GM18519 (cell line): ENCODE results near the gene RLF.

ENCODE experiments used
- ATAC-seq: cut with Tn5 transposase; IDR thresholded peaks from one replicate; pipeline ENCODE4 v1.9.1; 2021; ENCODE audit warnings: mild to moderate bottlenecking, moderate library complexity; ENCODE audit not compliant: unreplicated experiment, low FRiP score

Gene RLF

DNA sequence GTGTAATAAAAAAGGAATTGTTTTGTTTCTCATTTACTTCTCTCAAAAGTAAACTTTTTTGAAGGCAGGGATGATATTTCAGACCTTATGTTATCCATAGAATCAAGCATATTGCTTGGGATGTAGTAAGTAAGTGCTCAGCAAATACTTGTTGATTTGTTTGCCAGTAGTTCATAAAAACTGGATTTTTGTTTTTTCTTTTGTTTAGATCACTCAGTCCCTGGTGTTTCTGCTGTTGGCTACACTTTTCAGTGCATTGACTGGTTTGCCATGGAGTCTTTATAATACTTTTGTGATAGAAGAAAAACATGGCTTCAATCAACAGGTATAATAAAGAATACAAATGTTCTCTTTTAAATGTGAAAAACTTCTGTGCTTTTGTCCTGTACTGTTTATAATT, 107.0 kb downstream of the RLF start:
- no peak for ATAC-seq

DNA sequence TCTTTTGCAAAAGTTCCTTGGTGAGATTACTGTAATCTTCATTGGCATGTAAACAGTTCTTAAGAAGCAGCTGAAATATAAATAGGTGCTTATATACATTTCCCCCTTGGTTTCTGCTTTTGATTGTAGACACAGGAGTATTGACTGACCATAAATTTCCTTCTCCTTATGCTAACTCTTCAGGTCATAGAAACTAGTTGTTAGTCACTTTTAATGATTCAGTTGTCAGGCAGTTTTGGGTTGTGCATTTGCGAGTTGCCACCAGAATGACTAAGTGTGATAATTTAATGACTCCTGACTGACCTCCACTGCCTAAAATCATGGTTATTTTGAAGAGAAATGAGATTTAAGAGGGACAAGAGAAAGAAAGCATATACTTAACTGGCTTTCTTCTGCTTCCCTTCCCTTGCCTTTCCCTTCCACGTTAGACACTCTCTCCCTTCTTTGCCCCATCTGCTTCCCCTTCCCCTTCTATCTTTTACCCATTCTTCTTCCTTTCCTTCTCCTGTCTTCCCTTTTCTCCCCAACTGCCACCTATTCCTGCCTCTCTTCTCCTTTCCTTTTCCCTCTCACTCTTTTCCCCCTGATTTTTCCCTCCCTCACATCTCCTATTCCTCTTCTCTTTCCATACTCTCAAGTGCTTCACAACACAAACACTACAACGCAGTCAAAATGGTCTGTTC, 109.1 kb downstream of the RLF start:
- ATAC-seq = no peak

DNA sequence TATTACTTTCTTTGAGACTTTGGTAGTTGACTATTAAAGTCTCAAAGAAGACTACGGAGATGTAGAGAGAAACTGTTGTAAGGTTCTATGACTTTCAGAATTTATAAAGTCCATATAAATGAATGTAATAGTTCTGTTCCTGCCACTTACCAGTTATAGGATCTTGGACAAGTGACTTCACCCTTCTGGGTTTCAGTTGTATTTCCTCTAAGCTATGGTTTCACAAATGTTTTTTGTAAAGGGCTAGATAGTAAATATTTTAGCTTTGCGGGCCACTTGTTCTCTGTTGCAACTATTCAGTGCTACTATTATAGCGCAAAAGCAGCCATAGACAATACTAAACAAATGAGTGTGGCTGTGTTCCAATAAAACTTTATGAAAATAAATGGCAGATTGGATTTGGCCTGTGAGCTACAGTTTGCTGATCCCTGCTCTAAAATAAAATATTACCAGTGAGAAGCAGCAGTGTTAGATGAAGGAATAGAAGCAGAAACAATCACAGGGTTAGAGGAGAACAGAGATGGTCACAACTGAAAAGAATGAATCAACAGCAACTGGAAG, 111.5 kb downstream of the RLF start:
- no peak for ATAC-seq

DNA sequence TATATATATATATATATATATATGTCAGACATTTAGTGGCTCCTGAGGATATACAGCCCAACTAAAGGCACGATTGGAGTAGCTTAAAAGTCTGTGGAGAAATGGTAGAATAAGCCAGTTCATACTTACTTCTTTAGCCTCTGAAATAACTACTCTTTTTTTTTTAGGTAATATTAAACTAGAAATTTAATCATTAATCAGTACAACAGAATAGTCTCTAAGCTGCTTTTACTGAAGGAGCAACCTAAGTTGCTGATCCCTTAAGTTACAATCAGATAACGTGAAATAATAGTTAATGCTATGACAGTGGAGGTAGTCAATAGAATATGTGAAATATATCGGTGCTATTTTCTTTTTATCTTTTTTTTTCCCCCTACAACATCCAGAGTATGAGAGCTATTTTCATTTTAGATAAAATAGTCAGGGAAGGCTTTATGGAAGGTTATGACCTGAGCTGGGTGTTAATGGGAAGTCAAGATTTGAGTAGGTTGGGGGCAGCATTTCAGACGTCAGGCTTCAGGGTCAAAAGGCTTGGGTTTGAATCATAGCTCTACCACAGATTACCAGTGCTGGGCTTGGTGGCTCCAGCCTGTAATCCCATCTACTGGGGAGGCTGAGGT, 112.5 kb downstream of the RLF start:
- no peak for ATAC-seq

DNA sequence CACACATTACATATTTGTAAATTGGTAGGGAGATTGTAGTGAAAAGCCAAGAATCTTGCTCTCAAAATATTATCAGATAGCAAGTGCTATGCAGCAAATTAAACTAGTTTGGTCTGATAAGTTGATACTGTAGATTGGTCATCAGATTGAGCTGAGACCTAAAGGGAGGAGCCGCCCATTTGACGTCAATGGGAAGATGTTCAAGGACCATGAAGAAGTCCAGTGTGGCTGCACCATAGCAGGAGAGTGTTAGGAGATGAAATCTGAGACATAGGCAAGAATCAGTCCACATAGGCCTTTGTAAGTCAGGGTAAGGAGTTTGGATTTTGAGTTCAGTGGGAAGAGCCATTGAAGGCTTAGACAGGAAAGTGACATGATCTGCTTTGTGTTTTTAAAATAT, 113.1 kb downstream of the RLF start:
- ATAC-seq = no peak

DNA sequence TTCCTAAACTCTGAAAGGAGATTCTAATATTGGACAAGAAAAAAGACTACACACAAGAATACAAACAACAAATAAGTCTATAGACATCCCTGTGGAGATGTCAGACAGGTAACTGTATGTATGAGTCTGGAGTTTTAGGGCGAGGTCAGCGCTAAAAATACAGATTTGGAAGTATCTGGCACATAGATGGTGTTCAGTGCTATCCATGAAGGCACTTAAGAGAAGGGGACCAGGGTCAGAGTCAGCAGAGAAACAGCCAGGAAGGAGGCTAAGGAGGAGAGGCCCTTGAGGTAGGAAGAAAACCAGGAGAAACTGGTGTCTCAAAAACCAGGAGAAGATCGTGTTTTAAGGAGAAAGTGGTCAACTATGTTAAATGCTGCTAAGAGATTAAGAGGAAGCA, 114.9 kb downstream of the RLF start:
- no peak for ATAC-seq

DNA sequence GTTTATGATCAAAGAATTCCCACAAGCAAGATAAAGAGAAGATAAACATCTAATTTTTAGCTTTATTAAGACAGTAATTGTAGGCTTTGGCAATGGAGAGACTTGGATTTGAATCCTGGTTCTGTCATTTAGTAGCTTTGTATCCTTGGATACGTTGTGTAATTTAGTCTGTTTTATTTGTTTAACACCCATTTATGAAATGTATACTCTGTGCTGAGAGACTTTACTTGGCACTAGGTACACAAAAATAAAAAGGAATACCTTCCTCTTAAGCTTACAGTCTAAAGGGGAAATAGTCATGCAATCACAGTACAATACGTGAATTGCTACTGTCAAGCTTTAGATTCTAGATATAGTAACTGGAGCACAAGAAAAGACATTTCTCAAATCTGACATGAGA, 120.7 kb downstream of the RLF start:
- no peak for ATAC-seq
